Posterior vena cava (tissue), 2 donors: ENCODE data around the gene RNF223. TPM values are rescaled to one million over a fixed set of nuclear protein-coding genes. Genes with fewer than 3 reads are reported as not detected.
A peak's percentile ranks its signal among the peaks of the same experiment; 100 is the strongest.
"Not testable (repeated sequence)": the region's sequence is repeated elsewhere in the genome, so short reads cannot be mapped to it uniquely, and the experiment has no call there.

Experiments
- DNase-seq: peaks from one replicate; pipeline ENCODE4 v3.0.0-alpha.2; 2020; ENCODE audit warnings: low spot score
- intact Hi-C, 2 donors: fragments of 100-400 bp; cut with DNase I; formaldehyde crosslinking; loops; one replicate each; pipeline versions ENCODE4 v1.14.1 to v1.14.2; 2022 to 2023
- total RNA-seq, 2 donors: library from RNA; stranded (reverse); fragmentation: NEBNext Ultra II Directional; extraction: Animal tissue kit (Norgen Biotek cat#: 25700); gene quantifications; one replicate each; pipeline ENCODE4 v1.2.1, GENCODE V29; 2021
- donor health status: DM: yes; HTN: yes; CAD: no.
- donor health status: DM: yes; HTN: yes; CAD: no.

The RNF223 gene
- total RNA-seq, 2 donors from 2014 or later = not detected

DNA sequence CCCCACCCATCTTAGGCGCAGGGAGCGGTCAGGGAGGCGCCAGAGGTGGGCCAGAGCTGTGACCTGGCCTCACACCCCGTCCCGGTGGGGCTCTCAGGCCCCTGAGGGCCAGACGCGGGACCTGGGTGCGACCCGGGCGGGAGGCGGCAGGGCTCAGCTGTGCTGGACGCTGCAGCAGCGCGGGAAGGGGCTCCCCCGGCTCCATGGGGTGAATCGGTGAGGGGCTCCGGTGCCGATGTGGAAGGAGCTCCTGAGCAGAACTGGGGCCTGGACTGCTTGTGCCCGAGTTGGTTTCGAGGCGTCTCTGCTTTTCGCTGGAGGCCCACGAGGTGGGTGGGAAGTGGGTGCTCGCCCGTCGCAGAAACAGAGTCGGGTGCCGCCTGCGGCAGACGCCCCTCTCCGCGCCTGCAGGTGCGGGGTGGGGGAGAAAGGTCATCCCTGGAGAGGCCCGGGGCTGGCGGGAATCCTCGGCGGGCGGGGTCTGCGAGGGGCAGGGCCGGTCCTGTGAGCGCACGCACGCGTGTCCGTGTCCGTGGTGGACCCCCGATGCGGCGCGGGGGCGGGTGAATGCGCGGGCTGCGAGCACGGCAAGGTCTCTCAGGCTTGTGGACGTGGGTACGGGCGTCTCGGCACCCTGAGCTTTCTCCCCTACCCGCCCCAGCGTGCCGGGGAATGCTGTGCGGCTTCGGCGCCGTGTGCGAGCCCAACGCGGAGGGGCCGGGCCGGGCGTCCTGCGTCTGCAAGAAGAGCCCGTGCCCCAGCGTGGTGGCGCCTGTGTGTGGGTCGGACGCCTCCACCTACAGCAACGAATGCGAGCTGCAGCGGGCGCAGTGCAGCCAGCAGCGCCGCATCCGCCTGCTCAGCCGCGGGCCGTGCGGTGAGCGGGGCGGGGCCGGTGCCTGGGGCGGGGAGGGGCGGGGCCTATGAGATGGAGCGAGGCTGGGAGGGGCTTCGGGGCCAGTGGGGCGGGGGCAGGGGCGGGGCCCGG is 33.8 kb downstream of the RNF223 start:
- no peak for DNase-seq
- intact Hi-C loops = no loop called here

DNA sequence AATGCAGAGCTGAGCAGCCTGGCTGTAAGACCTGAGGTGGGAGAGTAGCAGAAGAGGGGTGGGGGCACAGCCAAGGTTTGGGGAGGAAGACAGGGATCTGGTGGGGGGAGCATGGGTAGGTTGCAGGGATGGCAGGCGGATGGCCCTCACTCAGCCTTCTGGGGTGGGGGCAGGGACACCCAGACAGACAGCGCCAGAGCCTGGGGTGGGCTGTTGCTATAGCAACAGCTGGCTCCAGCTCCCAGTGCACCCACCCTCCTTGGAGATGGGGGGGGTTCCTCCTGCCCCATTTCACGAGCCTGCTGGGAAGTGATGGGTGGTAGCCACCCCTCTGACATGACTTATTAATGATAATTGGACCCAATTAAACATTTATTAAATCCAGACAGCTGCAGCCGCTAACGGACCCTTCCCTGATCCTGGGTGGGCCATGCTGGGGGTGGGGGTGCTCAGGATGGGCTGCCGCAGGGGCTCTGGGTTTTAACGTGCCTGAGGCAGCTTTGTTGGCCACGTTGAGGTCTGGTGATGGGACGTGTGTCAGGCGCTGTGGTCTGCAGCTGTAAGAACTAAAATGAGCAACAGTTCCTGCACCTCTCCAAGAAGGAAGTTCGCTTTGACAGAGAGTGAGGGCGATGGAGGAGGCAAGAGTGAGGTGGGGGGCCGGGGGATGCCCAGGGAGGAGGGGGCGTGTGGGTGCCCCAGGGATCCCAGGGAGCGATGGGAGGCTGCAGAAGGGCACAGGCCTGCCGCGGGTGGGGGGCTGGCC is 34.8 kb downstream of the RNF223 start:
- no peak for DNase-seq
- intact Hi-C loops = no loop called here

DNA sequence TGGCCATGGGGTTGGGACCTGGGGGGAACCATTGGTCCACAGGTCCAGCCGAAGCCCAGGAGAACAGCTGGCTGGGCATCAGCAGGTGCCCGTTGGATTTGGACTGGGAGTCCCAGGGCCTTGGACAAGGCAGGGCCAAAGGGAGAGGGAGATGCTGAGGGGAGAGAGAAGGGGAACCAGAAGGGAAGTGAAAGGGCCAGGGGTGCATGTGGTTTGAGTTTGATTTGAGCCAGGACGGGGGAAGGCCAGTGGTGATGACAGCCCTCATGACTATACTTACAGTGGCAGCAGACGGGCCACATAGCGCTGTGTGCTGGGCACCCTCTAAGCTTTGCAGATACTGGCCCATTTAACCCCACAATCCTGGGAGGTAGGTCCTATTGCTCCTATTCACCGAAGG is 35.4 kb downstream of the RNF223 start:
- DNase-seq = no peak
- intact Hi-C loops = no loop called here

DNA sequence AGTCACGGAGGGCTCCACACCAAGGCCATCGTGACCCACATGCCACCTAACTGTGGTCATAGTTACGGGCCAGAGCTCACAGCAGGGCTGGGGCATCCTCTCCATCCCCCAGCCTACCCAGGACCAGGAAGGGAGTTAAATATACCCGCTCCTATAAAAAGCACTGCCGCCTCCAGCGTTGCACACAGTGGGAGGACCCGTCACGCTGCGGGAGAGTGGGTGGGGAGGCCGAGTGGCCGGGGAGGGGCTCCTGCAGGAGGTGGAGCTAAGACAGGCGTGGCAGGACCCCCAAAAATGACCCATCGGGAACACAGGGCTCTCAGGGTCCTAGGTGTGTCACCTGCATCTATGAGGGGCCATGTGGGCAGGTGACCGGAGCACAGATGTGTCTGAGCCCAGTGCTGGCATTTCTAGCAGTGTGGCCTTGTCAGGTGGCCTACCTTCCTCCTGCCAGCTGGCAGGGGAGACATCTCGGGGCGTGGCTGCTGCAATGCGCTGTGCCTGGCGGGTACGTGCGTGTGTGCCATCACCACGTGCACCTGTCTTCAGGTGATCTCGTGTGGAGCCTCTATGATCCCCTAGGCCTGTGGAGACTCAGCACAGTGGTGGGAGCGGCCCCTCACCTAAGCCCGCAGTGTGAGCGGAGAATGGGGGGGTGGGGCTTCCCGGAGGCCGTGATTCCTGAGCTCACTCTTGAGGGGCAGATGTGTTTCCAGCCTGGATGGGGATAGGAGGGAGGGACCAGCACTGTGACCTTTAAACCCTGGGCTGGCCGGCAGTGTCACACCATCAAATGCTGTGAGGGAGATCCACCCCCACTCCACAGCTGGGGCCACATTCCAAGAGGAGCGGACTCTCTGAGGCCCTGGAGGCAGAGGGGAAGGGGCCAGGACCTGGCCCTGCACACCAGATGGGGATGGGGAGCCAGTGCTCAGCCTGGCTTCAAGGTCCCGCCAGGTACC is 36.5 kb downstream of the RNF223 start:
- no peak for DNase-seq
- intact Hi-C loops = no loop called here

DNA sequence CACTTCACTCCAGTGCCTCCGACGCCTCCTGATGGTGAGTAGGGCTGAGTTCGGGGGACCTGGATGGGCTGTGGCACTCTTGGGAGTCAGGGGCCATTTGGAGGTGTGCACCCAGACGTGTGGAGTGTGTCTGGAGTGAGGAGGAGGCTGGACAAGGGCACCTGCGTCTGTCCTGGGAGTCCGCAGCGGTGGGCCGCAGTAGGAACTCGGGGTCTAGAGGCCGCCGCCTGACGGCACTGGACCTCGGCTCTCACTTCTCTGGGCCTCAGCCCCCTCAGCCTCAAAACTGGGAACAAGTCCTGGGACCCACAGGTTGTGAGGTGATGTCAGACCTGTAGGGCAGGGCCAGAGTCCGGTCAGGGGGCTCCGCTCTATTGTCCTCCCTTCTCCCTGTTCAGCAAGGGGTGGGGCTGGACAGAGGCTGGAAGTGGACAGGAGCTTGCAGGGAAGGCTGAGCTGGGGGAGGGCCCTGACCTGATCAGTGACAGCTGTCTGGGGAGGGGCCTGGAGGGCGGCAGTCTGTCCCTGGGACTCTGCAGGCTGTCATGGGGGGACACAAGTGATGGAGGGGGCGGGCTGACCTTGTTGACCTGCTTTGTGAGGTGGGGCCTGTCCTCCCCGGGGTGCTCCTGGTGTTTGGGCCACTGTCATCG is 38.7 kb downstream of the RNF223 start:
- no peak for DNase-seq
- intact Hi-C loops = no loop called here

DNA sequence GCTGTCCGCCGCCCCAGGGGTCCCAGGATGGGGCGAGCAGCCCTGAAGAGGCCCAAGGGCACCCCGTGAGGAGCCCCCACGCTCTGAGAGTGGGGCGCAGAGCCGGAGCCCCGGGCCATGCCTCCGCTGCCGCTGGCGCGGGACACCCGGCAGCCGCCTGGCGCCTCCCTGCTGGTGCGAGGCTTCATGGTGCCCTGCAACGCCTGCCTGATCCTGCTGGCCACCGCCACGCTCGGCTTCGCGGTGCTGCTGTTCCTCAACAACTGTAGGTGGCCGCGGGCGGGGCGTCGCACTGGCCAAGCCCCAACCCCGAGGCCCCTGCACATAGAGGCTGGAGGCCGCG is 39.7 kb downstream of the RNF223 start:
- DNase-seq = no peak
- intact Hi-C loops = no loop called here

DNA sequence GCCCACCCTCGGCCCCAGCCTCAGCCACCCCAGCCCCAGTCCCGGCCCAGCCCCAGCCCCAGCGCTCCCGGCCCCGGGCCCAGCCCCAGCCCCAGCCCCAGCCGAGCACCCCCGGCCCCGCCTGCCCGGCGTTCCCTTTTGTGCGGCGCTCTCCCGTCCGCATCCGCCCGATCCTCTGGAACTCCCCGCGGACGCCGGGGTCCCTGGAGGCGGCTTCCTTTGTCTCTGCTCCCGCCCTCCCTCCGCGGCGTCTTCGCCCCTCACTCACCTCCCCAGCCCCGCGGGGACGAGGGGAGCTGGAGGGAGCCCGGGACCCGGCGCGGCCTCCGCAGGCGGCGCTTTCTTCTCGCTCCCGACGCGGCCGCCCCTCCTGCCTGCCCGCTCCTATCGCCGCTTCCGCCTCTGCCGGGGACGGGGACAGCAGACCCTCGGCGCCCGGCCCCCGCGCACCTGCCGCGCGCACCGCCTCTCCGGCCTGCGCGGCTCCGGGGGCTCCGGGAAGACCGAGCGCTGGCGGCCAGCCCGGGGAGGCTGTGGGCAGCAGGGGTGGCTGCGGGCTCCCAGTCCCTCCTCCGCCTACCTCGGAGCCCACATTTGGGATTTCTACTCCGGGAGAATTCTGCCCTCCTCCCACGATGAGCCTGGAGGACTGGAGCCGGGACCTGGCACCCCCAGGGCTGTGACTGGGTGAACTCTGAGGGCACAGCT is 40.2 kb downstream of the RNF223 start:
- DNase-seq = no peak
- intact Hi-C loops = no loop called here

DNA sequence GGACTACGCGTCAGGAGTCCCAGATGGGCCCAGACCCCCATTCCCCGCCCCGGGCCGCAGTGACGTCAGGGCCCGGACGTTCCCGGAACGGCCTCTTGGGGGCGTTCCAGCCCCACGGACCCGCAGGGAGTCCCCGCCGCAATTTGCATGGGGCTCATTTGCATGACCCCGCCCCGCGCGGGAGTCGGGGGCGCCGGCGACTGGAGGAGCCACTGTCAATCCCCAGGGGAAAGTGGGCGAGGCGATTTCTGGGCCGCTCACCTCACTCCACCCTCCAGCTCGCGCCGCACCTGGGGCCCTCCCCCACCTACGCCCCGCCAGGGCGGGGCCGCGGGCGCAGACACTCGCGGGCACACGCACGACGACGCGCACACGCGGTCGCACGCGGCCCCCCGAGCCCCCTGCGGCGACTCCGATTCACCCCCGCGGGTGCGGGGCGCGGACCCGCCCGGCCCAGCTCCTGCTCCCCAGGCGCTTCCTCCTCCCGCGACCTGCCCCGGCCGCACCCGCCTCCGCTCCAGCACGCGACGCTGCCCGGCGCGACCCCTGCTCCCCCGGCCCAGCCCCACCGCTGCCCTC is 41.0 kb downstream of the RNF223 start:
- intact Hi-C loops = no loop called here
- peak; percentile 90 for DNase-seq

DNA sequence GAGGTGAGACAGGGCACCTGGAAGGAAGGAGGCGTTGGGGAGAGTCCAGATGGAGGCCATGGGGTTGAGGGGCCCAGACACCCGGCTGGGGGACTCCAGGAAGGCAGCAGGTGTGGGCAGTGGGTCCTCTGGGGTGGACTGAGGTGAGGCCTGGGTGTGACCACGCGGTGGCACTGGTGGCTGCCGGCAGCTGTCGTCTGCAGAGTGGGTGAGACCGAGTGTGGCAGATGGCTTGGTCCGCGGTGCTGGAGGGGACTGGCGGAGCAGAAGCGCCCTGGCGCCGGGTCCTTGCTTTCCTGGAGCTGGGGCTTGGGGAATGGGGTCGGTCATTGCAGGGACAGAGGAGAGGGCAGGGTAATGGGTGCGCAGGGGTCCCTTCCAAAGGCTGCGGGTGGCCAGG is 41.7 kb downstream of the RNF223 start:
- intact Hi-C loops = no loop called here

DNA sequence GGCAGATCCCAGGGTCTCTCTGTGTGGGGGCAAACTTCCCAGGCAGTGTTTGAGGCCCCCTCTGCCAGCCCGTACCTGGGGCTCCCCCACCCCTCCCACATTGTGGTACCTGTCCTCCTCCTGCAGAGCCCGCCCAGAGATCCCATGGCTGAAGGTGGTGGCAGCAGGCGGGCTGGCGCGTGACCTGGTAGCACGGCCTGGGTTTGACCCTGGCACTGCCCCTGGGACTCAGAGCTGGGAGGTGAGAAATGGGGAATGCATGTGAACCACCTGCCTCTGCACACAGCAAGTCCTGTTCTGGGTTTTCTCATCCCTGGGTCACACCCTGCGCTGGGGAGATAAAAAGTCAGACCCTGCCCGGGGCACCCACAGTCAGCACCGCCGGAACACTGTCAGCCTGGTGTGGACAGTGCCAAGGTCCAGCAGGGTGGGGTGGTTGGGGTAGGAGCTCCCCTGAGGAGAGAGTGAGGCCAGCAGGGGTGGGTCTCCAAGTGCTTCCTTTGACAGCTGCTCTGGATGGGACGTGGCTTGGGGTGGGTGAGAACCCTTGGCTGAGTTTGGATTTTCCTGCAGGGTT is 42.4 kb downstream of the RNF223 start:
- DNase-seq = no peak
- intact Hi-C loops = no loop called here

More for the DNA sequence above, 41.7 kb downstream of the RNF223 start:
- no peak for DNase-seq

DNA sequence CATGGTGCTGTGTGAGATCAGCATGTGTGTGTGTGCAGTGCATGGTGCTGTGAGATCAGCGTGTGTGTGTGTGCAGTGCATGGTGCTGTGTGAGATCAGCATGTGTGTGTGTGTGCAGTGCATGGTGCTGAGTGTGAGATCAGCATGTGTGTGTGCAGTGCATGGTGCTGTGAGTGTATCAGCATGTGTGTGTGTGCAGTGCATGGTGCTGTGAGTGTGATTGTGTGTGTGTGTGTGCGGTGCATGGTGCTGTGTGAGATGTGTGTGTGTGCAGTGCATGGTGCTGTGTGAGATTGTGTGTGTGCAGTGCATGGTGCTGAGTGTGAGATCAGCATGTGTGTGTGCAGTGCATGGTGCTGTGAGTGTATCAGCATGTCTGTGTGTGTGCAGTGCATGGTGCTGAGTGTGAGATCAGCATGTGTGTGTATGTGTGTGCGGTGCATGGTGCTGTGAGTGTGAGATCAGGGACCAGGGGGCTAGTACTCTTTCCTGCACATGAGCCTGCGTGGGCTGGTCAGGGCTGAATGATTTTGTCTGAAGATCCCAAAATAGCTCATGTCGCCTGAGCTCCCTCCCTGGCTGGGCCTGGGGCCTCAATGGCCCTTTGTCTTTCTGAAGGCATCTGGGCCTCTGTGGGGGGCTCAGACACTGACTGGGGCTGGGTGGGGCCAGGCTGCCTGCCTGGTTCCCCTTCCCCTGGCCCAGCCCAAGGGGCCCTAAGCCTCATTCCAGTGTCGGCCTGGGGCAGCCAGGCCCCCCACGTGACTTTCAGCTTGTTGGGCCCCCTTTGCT is 43.0 kb downstream of the RNF223 start:
- intact Hi-C loops, DNase-seq: not testable (repeated sequence)

DNA sequence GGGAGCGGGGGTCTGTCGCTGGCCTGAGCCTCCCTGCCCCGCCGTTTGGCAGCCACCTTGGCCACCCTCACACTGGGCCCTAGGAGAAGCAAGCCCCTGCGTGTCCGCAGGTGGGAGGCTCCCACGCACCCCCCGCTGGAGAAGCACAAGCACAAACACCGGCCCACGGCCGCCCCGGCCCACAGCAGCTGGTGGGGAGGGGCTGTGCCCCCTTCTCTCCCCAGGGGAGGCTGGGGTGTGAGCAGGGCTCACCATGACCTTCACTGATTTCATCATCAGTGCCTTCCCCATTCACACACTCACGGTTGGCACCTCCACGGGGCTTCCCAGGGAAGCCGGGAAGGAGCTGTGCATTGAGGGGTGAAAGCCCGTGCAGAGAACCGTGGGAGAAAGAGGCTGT is 46.3 kb downstream of the RNF223 start:
- no peak for DNase-seq
- intact Hi-C loops = no loop called here

DNA sequence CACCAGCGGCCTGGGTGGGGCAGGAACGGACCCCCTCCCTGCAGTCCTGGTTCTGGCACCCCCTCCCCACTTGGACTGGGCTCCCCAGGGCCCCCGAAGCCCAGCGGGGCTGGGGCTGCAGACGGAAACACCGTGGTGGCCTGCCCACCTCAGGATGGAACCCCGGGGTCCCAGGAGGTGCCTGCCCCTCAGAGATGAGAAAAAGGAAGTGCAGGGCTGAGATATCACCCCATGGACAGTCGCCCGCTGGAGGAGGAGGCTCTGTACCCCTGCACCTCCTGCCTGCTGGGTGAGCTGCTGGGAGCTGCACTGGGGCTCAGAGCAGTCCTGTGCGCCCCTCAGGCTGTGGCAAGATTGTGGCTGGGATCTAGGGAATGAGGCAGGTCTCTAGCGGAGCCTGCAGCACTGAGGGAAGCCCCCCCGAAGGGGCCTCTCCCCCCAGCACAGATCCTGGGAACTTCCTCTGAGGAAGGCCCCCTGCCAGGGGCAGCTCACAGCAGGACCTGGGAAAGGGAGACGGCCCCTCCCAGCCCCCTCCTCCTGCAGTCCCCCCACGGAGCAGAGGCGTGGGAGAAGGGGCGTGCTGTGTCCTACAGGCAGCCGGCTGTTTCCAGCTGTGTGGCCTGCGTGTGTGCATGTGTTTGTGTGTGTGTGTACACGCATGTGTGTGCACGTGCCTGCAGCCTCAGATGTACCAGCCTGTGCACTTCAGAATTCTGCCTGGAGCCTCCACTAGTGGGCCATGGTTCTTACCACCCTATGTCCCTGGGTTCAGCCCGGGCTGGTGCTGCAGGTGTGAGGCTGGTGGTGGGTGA is 47.3 kb downstream of the RNF223 start:
- intact Hi-C loops = no loop called here
- no peak for DNase-seq

DNA sequence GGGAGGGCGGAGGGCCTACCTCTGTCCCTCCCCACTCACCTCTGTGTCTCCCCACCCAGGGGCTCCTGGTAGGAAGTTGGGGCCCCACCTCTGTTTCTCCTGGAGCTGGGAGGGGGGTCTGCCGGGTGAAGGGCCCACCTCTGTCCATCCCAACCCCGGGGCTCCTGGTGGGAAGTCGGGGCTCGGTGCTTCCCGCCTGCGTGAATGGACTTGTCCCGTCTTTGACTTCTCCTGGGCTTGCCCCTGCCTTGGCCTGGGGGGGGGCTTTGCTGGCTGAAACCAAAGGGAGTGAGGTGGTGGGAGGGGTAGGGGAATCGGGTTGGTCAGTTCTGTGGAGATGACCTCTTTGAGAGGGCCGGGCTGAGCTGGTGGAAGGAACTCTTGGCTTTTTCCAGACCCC is 48.4 kb downstream of the RNF223 start:
- no peak for DNase-seq
- intact Hi-C loops = no loop called here

DNA sequence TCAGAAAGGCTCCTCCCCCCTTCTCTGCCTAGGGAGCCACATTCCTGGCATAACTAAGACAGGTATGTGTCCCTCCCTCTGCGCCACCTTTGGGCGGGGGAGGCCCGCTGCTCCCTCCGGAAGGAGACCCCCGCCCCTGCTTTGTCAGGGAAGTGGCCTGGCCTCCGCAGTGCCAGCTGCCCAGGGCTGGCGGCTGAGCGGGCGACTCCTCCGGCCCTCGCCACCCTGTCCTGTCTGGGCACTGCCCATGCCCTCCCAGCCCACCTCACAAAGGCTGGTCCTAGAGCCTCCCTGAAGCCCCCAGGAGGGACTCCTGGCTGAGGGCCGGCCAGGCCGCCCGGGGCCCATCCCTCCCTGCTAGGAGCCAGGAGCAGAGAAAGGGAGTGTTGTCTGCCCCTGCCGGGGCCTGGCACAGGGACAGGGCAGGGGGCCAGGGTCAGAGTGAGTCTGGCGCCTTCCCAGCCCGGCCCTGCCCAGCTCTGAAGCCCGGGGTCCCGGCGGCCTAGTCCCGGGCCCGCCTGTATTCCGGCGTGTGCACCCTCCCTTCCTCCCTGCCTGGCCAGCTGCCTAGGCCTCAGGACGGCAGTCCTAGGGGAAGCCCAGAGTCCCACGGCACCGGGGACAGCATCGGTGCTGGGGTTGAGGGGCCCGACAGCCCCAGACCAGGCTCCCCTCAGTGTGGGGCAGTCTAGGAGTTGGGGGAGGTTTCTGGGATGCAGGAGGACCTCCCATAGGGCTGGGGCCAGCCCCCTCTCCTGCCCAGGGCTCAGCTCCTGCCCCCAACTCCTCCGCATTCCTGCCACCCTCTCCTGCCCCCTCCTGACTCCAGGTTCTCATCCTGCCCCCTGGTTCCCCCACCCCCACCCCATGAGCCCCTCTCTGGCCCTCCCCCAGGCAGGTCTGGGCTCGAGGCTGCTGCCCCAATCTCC is 49.1 kb downstream of the RNF223 start:
- DNase-seq = no peak
- intact Hi-C loops = no loop called here
